Measurements from ENCODE around the gene CD7.

DNA sequence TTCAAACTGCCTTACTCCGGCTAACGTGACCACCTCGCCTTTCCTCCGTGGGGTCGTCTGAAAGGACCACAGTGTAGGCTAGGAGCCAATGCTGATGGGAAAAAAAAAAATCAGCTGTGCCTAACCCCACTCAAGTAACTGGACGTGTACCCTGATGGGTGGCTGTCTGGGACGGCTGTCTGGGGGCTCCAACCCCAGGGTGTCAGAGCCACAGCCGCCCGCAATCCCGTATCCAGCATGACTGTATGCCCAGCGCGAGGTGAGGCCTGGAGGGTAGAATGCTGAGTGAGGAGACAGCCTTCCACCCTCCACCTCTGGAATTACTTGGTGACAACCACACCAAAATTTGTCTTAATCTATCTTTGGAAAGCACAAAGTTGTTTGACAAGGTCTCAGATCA lies 46.8 kb downstream of the CD7 start:
- TF ChIP-seq, protein P1, sequence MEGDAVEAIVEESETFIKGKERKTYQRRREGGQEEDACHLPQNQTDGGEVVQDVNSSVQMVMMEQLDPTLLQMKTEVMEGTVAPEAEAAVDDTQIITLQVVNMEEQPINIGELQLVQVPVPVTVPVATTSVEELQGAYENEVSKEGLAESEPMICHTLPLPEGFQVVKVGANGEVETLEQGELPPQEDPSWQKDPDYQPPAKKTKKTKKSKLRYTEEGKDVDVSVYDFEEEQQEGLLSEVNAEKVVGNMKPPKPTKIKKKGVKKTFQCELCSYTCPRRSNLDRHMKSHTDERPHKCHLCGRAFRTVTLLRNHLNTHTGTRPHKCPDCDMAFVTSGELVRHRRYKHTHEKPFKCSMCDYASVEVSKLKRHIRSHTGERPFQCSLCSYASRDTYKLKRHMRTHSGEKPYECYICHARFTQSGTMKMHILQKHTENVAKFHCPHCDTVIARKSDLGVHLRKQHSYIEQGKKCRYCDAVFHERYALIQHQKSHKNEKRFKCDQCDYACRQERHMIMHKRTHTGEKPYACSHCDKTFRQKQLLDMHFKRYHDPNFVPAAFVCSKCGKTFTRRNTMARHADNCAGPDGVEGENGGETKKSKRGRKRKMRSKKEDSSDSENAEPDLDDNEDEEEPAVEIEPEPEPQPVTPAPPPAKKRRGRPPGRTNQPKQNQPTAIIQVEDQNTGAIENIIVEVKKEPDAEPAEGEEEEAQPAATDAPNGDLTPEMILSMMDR (IDR thresholded peaks at IDR 0.05 in 8 of 11, conservative IDR thresholded peaks at IDR 0.05 in 3 of 11), result no peak
- TF ChIP-seq POLR2A (IDR thresholded peaks at IDR 0.05) (no peak), POLR2AphosphoS5 (IDR thresholded peaks at IDR 0.05) (peak in 1 of 3 donors; percentile 47)

Measured in spleen (tissue), 7 donors.